ENCODE data around the gene COX6A2. TPM values are rescaled to one million over a fixed set of nuclear protein-coding genes. Genes with fewer than 3 reads are reported as not detected.

The COX6A2 gene
- polyA plus RNA-seq (2013, experiment 1 of 2): not detected
- 0.18 TPM for polyA plus RNA-seq (2013, experiment 2 of 2)

DNA sequence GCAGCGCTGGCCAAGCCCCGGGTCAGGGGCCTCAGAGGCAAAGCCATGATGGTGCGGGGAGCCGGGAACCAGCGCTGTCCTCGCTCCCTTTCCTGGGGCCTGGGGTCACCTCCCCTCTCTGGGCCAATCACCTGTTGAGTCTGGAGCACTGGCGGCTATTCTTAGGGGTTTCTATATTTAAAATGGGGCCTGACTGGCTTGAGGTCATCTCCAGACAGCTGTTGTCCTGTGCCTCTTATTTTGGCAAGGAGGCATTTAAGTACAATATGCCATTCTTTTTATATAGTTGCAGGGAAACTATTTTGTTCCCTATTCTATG, at the start of gene COX6A2:
TSS of gene COX6A2 (minus strand) at position 82 of the 319 bp plus-strand sequence. CDS start at position 47, 35 bp downstream.
- Histone ChIP-seq H3K9me3 (replicated peaks in 1 of 2; ENCODE audit: control insufficient read depth in 2 of 2, insufficient read depth in 1 of 2, low read depth in 1 of 2, low read length in 2 of 2) (peaks cover 3 to 6% of the 10 kb centered on the region in 2 donors), H3K36me3 (replicated peaks in 1 of 2; ENCODE audit: control insufficient read depth in 2 of 2, insufficient read depth in 2 of 2, low read length in 2 of 2) (no peaks in the 10 kb centered on the region), H3K23ac (ENCODE audit: low read depth, low read length, poor library complexity) (peak within 1 kb of the TSS; percentile 78), H2BK15ac (ENCODE audit: low read length) (peak within 1 kb of the TSS; percentile 92), H2BK12ac (ENCODE audit: low read length) (no peak within 1 kb of the TSS), H2AFZ (ENCODE audit: low read length) (peak within 1 kb of the TSS; percentile 75), H3K18ac (ENCODE audit: low read length) (peak within 1 kb of the TSS; percentile 87), H3K14ac (ENCODE audit: low read length) (peak within 1 kb of the TSS; percentile 47), H3K4me3 (ENCODE audit: low read length in 2 of 2) (no peak within 1 kb of the TSS), H3K4ac (ENCODE audit: low read length) (no peak within 1 kb of the TSS), H3K9ac (ENCODE audit: low read depth, low read length, poor library complexity) (peak within 1 kb of the TSS; percentile 44), H2BK5ac (ENCODE audit: low read length) (no peak within 1 kb of the TSS), H4K91ac (ENCODE audit: low read depth, low read length, poor library complexity) (no peak within 1 kb of the TSS), H2AK5ac (ENCODE audit: low read depth, low read length) (no peak within 1 kb of the TSS), H3K4me2 (ENCODE audit: insufficient read depth, low read length, poor library complexity, severe bottlenecking) (peak within 1 kb of the TSS; percentile 33), H3K79me1 (ENCODE audit: low read depth, low read length) (no peaks in the 10 kb centered on the region), H2BK120ac (ENCODE audit: low read depth, low read length) (no peak within 1 kb of the TSS), H3K4me1 (ENCODE audit: control insufficient read depth in 2 of 2, insufficient read depth in 1 of 2, low read depth in 1 of 2, low read length in 2 of 2) (peaks cover 0 to 2% of the 10 kb centered on the region in 2 donors), H3K27ac (replicated peaks; ENCODE audit: low read length) (no peak within 1 kb of the TSS), H3K27me3 (ENCODE audit: control insufficient read depth in 3 of 3, insufficient read depth in 3 of 3, low read depth in 1 of 3, low read length in 3 of 3) (peaks cover 0 to 24% (median 12%) of the 10 kb centered on the region in 3 experiments), H4K8ac (ENCODE audit: low read depth, low read length) (no peak within 1 kb of the TSS)
- DNase-seq (ENCODE audit: low spot score): no peak
- WGBS, 2 donors (ENCODE audit: extremely low coverage in 2 of 2, insufficient read length in 2 of 2, insufficient replicate concordance in 1 of 2): no CpG with 5 or more reads among the region's 7 CpGs

DNA sequence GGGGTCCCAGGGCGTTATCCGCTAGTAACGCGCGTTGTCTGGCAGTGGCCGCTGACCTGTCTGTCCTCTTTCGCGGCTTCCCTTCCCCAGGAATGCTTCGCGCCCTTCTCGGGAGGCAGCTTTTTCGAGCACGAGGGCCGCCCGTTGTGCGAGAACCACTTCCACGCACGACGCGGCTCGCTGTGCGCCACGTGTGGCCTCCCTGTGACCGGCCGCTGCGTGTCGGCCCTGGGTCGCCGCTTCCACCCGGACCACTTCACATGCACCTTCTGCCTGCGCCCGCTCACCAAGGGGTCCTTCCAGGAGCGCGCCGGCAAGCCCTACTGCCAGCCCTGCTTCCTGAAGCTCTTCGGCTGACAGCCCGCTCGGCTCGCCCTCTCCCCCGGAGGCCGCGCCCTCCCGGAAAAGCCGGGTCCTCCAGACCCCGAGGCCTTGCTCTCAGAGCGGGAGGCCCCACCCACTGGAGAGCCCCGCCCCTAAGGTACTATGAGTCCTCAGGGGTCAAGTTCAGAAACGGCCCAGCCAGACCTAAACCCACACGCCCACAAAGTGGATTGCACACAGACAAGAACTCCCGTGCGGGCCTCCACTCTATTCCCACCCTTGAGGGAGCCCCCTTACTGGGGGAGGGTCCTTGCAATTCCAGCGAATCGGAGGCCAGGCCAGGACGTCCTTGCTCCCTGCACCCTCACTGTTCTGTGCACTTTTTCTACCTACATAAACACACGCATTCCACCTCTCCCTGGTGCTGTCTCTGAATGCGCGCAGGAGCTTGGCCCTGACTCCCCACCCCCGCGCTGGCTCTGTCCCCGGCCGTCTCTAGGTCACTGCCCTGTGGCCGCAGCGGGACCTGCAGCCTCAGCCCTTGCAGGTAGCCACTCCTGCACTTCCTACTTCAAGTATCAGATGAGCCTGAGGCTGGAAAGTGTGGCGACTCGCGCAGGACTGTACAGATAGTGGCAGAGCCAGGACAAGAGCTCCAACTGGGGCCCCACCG, 49.4 kb upstream of the COX6A2 start:
- Histone ChIP-seq H2AFZ (ENCODE audit: low read length) (no peak overlapping the region), H3K4ac (ENCODE audit: low read length) (no peak overlapping the region), H2AK5ac (ENCODE audit: low read depth, low read length) (peak overlapping the region; percentile 94), H4K91ac (ENCODE audit: low read depth, low read length, poor library complexity) (no peak overlapping the region), H3K79me1 (ENCODE audit: low read depth, low read length) (peaks cover 2% of the 10 kb centered on the region), H3K14ac (ENCODE audit: low read length) (peak overlapping the region; percentile 94), H2BK12ac (ENCODE audit: low read length) (no peak overlapping the region), H2BK15ac (ENCODE audit: low read length) (no peak overlapping the region), H3K18ac (ENCODE audit: low read length) (peak overlapping the region; percentile 70), H3K4me1 (ENCODE audit: control insufficient read depth in 2 of 2, insufficient read depth in 1 of 2, low read depth in 1 of 2, low read length in 2 of 2) (peaks cover 0 to 7% of the 10 kb centered on the region in 2 donors), H4K8ac (ENCODE audit: low read depth, low read length) (no peak overlapping the region), H3K27ac (replicated peaks; ENCODE audit: low read length) (no peak overlapping the region), H3K4me2 (ENCODE audit: insufficient read depth, low read length, poor library complexity, severe bottlenecking) (peak overlapping the region; percentile 89), H3K9me3 (replicated peaks in 1 of 2; ENCODE audit: control insufficient read depth in 2 of 2, insufficient read depth in 1 of 2, low read depth in 1 of 2, low read length in 2 of 2) (peaks cover 0 to 6% of the 10 kb centered on the region in 2 donors), H3K9ac (ENCODE audit: low read depth, low read length, poor library complexity) (peak overlapping the region; percentile 92), H3K27me3 (ENCODE audit: control insufficient read depth in 3 of 3, insufficient read depth in 3 of 3, low read depth in 1 of 3, low read length in 3 of 3) (peaks cover 0 to 83% (median 30%) of the 10 kb centered on the region in 3 experiments), H3K4me3 (ENCODE audit: low read length in 2 of 2) (peak overlapping the region in 1 of 2 donors; percentile 74), H2BK120ac (ENCODE audit: low read depth, low read length) (no peak overlapping the region), H2BK5ac (ENCODE audit: low read length) (no peak overlapping the region), H3K23ac (ENCODE audit: low read depth, low read length, poor library complexity) (peak overlapping the region; percentile 89), H3K36me3 (replicated peaks in 1 of 2; ENCODE audit: control insufficient read depth in 2 of 2, insufficient read depth in 2 of 2, low read length in 2 of 2) (peaks cover 0 to 36% of the 10 kb centered on the region in 2 donors)
- no CpG with 5 or more reads among the region's 67 CpGs for WGBS, 2 donors (ENCODE audit: extremely low coverage in 2 of 2, insufficient read length in 2 of 2, insufficient replicate concordance in 1 of 2)
- DNase-seq (ENCODE audit: low spot score): no peak

DNA sequence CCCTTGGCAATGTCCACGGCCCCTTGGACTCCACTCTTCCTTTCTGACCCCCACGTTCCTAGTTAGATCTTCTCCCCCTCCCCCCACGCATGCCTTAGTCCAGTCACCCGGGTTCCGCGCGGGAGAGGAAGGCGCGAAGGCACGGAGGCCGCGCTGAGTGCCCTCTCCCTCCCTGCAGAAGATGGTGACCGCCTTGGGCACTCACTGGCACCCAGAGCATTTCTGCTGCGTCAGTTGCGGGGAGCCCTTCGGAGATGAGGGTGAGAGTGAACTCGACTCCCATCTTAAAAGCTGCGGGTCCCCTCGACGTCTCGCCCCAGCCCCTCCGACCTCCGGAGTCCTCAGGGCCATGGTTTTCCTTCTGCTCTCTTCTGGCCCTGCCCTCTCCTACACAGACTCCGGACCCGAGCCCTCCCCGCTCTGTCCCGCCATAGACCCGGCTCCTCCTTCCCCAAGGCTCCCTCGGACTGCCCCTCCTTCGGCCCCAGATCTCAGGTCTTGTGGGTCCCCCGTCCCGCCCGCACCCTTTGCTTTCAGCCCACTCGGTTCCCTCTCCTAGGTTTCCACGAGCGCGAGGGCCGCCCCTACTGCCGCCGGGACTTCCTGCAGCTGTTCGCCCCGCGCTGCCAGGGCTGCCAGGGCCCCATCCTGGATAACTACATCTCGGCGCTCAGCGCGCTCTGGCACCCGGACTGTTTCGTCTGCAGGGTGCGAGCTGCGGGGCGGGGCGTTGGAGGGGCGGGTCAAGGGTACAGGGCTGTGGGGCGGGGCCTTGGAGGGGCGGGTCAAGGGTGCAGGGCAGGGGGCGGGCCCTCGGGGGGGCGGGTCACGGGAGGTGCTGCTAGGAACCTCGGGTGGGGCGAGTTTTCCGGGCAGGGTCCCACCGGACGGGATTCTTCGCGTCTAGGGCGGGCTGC, 48.4 kb upstream of the COX6A2 start:
- H3K4me3 ChIP-seq (ENCODE audit: low read length in 2 of 2): peak overlapping the region in 1 of 2 donors; percentile 74
- H3K4ac ChIP-seq (ENCODE audit: low read length): no peak overlapping the region
- H3K27me3 ChIP-seq (ENCODE audit: control insufficient read depth in 3 of 3, insufficient read depth in 3 of 3, low read depth in 1 of 3, low read length in 3 of 3): peaks cover 0 to 87% (median 35%) of the 10 kb centered on the region in 3 experiments
- no peak overlapping the region for H2BK15ac ChIP-seq (ENCODE audit: low read length)
- peaks cover 0 to 36% of the 10 kb centered on the region in 2 donors for H3K36me3 ChIP-seq (replicated peaks in 1 of 2; ENCODE audit: control insufficient read depth in 2 of 2, insufficient read depth in 2 of 2, low read length in 2 of 2)
- H4K91ac ChIP-seq (ENCODE audit: low read depth, low read length, poor library complexity): peak overlapping the region; percentile 12
- H3K9ac ChIP-seq (ENCODE audit: low read depth, low read length, poor library complexity): peak overlapping the region; percentile 92
- H3K27ac ChIP-seq (replicated peaks; ENCODE audit: low read length): no peak overlapping the region
- WGBS, 2 donors (ENCODE audit: extremely low coverage in 2 of 2, insufficient read length in 2 of 2, insufficient replicate concordance in 1 of 2): no CpG with 5 or more reads among the region's 68 CpGs
- DNase-seq (ENCODE audit: low spot score): no peak
- peak overlapping the region; percentile 38 for H3K14ac ChIP-seq (ENCODE audit: low read length)
- H3K4me1 ChIP-seq (ENCODE audit: control insufficient read depth in 2 of 2, insufficient read depth in 1 of 2, low read depth in 1 of 2, low read length in 2 of 2): peaks cover 1 to 8% of the 10 kb centered on the region in 2 donors
- no peak overlapping the region for H2AFZ ChIP-seq (ENCODE audit: low read length)
- H3K79me1 ChIP-seq (ENCODE audit: low read depth, low read length): peaks cover 2% of the 10 kb centered on the region
- no peak overlapping the region for H2AK5ac ChIP-seq (ENCODE audit: low read depth, low read length)
- H3K9me3 ChIP-seq (replicated peaks in 1 of 2; ENCODE audit: control insufficient read depth in 2 of 2, insufficient read depth in 1 of 2, low read depth in 1 of 2, low read length in 2 of 2): peaks cover 0 to 7% of the 10 kb centered on the region in 2 donors
- no peak overlapping the region for H2BK12ac ChIP-seq (ENCODE audit: low read length)
- peak overlapping the region; percentile 70 for H3K18ac ChIP-seq (ENCODE audit: low read length)
- peak overlapping the region; percentile 93 for H3K4me2 ChIP-seq (ENCODE audit: insufficient read depth, low read length, poor library complexity, severe bottlenecking)
- H2BK120ac ChIP-seq (ENCODE audit: low read depth, low read length): no peak overlapping the region
- H3K23ac ChIP-seq (ENCODE audit: low read depth, low read length, poor library complexity): peak overlapping the region; percentile 95
- no peak overlapping the region for H4K8ac ChIP-seq (ENCODE audit: low read depth, low read length)
- peak overlapping the region; percentile 53 for H2BK5ac ChIP-seq (ENCODE audit: low read length)
